NCI-H82 treated with DMSO at 0.1 percent for 48 hours (cell line): ENCODE measurements around the gene ST8SIA6.
A peak's percentile ranks its signal among the peaks of the same experiment; 100 is the strongest.
"Not testable (repeated sequence)": the region's sequence is repeated elsewhere in the genome, so short reads cannot be mapped to it uniquely, and the experiment has no call there.

Experiments
- DNase-seq: peaks from one replicate; lab custom pipeline; 2025; ENCODE audit not compliant: unreplicated experiment; lab: John Stamatoyannopoulos, UW

ST8SIA6 gene

DNA sequence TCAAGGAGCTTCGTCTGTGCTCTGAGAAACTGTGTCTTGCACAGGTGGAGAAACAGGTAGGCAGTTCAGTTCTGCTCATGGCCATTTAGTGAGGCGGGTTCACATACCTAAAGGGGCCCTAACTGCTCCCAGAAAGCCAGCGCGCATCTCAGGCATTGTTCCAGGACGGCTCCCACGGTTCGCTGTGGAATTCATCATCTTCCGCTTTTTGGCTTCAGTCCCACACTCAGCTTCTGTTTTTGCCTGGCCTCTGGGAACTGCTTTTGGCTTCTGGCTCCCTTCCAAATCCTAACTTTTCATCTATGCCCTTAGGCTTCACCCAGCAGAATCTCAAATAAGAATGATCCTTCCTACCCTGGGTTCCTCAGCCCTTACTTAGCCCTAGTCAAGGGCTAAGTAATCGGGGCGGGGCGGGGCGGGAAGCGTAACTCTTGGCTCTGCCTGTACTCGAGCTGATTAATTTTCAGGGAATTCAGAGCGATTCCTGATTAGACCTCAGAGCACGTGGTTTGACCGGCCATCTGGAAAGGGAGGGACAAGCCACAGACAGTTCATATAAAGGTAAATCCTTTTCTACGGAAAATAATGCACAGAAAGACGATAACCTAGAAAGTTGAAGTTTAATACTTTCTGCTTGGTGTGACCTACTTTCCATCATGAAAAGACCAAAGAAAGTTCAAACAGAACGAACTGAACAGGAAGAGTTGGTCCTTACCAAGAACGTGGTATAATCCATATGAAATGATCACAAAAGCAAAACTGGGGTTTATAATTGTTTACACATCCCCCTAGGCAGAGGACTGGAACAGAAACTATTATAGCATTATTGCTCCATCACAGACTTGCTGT, 105.7 kb downstream of the ST8SIA6 start:
- peak; percentile 6 for DNase-seq

DNA sequence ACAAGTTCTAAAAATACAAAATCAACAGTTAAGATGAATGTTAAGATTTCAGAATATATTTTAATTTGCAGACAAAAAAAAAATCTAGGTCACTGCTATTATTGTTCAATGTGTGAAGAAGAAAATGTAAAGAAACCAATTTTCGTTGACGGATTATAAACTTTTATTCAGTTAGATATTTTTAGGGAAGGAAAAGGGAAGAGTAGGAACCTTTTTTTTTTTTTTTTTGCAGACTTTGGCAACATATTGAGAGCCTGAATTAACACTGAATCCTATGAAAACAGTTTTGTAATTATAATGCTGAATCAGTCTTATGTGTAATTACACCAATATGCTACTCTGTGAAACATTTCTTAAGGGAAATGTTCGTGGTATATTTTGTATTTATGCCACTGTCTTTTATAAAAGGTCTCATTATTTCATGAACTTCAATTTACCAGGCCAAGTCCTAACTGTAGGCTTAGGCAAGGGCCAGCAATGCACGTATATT, 106.3 kb downstream of the ST8SIA6 start:
- no peak for DNase-seq

DNA sequence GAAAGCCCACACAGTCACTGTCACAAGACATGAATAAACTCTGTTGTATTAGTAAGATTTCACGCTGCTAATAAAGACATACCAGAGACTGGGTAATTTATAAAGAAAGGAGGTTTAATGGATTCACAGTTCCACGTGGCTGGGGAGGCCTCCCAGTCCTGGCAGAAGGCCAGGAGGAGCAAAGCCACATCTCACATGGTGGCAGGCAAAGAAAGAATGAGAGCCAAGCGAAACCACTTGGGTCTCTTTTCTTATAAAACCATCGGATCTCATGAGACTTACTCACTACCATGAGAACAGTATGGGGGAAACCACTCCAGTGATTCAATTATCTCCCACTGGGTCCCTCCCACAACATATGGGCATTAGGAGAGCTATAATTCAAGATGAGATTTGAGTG, 110.2 kb downstream of the ST8SIA6 start:
- DNase-seq: no peak

DNA sequence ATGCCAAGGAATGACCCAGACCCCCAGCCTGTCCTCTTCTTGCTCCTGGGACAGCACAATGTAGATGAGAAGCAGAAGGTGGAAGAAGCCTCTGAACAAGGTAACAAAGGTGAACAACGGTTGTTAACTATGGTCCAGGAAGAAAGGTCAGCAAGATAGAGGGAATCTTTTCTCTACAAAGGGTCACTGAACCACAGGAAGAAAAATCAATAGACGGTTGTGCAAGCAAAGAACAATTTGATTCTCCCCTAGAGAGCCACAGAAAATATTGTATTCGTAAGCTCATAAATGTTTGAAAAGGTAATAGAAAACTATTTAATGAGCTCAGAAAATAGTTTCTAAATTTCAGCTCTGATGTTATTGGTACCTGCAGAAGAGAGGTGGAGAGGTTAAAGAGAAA, 111.3 kb downstream of the ST8SIA6 start:
- no peak for DNase-seq

DNA sequence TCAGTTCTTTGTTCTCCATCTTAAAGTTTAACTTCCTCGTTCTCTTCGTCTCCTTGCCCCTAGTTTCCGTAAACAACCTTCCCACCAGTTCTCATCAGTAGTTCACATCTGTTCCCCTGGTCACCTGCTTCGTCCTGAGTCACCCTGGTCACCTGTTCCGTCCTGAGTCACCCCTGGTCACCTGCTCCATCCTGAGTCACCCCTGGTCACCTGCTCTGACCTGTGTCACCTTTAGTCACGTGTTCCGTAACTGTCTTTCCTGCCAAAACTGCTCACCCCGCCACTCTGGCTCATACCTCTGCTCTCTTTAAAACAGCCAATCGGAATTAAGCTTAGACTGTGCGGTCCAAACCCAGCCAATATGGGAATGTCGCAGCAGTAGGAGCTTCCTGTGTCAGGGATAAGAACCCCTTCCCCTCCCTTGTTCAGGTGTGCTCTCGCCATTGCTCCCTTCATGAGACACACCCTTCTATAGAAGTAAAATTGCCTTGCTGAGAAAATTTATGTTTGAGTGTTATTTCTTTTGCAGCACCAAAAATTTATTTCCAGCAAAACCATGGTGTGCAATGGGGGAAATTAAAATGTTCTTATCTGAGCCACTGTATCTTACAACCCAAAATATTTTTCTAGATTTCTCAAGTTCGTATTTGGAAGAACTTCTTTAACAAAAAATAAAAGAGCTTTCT, 114.1 kb downstream of the ST8SIA6 start:
- no peak for DNase-seq

DNA sequence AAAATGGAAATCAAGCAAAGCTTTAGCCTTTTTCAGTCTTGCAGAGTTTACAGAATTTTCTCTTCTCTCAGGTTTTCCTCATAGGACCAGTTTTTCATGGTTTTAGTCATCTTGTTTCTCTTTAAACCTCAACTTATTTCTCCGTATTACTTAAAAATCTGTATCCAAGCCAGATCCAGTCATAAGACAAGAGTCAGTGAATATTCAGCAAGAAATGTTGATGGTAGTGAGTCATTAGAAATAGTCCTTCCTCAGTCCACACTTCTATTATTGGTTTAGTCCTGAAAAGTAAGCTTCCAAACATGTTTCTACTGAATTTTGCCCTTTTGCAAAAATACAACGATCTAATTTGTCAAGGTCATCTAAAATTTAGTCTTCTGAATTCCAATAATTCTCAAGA, 119.3 kb downstream of the ST8SIA6 start:
- DNase-seq: no peak

DNA sequence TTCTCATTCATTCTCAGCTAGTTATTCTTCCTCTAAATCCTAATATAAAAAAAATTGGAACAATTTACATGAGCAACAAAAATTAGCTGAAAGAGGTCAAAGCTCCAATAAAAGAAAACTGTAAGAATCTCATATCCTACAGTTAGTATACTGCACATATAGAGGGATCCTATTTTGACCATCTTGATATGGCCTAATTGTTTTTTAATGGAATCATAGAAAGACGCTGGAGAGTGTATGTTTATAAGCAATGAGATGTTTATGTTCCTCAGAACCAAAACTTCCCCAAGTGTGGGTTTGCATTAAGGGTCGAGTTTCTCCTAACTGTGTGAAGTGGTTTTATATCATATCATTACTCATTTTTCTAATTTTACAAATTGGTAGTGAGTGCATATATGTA, 123.9 kb downstream of the ST8SIA6 start:
- no peak for DNase-seq

DNA sequence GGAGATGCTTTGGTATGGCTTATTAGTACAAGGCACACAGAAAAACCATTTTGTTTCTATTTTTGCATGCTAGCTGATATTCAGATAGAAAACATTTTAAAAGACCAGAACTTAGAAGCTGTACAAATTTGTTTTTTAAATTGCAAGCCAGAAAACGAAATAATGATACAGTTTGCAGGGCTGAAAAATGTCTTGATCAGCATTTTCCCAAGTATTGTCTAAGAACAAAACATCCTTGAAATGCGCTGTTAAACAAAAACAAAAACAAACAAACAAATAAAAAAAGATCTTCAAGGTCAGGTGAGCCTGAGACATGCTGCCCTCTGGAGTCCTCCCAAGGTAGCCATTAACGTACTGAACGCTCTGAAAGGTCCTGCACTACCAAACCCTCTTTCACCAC, 128.0 kb downstream of the ST8SIA6 start:
- no peak for DNase-seq

DNA sequence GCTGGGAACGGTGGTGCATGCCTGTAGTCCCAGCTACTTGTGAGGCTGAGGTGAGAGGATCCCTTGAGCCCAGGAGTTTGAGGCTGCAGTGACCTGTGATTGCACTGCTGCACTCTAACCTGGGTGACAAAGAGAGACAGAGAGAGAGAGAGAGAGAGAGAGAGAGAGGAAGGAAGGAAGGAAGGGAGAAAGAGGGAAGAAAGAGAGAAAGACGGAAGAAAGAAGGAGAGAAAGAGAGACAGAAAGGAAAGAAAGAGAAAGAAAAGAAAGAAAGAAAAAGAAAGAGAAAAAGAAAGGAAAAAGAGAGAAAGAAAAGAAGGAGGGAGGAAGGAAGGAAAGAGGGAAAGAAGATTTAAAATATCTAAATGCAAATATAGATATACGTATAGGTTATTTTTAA, 132.4 kb downstream of the ST8SIA6 start:
- DNase-seq: not testable (repeated sequence)

DNA sequence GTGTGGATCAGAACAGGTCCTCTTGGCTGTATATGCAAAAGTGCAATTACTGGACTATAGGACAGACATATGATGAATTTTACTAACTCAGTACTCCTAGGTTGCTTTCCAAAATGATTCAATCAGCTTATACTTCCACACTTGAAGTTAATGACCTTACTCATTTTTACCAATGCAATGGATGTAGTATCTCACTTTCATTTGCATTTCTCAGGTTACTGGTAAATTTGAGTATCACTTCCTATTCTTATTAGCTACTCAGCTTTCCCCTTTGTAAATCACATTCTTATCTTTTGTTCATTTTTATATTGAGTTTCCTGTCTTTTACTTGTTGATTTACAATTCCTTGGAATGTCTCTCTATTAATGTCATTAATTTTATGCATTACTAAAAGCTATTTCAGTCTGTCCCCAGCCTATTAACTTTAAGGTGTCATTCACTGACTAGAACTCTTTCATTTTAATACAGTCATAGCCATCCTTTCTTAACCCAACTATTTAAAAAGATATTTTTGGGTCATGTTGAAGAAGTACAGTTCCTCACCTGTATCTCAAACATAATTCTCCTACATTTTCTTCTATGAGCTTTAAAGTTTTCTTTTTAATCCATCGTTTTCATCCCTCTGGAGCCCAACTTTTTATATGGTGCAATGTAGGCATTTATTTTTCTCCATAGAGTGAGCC, 137.8 kb downstream of the ST8SIA6 start:
- no peak for DNase-seq

DNA sequence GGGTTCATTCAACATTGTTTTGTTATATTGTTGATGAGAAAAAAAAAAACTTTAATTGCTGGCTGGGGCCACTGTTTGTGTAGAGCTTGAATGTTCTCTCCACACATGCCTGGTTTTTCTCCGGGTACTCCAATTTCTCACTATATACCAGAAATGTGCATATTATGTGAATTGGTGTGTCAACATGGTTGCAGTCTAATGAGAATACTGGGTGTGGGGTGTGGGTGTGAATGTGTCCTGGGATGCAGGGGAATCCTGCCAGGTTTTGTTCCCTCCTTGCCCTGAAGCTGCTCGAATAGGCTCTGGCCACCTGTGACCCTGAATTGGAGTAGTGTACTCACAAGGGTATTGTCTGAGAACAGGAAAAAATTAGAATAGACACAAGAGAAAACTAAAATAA, 145.0 kb downstream of the ST8SIA6 start:
- DNase-seq: no peak

DNA sequence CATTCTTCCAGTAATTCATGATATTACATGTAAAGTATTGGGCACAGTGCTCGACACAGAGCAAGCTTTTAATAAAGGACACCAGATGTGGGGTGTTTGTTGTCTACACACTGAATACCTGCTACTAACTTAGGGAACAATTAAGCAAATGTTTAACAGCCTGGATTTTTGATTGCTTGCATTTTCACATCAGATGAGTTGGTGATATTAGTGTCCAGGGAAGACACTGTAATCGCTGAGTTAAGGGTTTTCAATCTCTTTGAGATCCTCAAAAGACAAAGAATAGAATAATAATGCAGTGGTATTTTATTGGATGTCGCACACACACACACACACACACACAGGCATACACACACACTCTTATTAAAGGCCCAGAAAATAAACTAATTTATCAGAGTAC, 147.3 kb downstream of the ST8SIA6 start:
- no peak for DNase-seq

DNA sequence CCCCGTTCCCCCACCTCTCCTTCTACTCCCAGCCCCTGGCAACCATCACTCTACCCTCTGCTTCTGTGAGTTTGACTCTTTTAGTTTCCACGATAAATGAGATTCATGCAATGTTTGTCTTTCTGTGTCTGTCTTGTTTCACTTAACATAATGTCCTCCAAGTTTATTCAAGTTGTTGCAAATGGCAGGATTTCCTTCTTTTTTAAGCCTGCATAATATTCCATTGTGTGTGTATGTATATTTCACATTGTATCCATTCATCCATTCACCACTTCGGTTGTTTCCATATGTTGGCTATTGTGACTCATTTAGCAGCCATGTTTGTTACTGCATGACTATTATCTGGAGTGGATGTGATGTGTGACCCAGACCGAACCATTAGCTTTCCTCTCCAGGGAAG, 162.0 kb downstream of the ST8SIA6 start:
- DNase-seq: no peak

DNA sequence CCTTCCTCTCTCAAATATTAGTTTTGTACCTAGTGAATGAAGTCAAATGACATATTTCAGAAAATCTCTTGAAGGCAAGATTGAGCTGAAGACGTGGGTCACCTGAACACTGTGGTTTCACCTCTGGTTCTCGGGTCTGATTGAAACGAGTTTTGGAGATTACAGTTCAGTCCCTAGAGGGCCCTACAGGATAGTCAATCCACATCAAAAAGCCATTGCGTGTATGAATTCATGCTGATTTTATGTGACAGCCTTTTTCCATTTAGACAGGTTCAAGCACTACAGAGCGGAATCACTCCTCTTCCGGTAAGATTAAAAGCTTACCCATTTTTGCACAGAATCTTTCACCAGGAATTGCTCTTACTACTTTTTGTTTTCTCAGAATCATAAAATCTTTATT, 164.2 kb downstream of the ST8SIA6 start:
- no peak for DNase-seq

DNA sequence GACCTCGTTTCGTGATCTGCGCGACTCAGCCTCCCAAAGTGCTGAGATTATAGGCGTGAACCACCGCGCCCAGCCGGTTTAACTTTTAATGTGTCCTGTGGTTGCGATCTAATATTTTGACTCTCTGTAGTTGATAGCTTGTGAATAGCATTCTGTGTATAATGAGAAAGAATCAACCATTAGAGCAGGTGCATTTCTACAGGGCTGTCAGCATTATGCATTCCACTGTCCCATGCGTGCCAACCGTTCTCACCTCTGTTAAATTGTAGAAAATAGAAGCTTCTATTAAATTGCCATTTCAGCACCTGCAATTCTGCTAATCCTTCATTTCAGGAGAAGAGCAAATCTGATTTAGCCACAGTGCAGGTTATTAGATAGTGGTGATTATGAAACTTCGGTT, 164.6 kb downstream of the ST8SIA6 start:
- no peak for DNase-seq

DNA sequence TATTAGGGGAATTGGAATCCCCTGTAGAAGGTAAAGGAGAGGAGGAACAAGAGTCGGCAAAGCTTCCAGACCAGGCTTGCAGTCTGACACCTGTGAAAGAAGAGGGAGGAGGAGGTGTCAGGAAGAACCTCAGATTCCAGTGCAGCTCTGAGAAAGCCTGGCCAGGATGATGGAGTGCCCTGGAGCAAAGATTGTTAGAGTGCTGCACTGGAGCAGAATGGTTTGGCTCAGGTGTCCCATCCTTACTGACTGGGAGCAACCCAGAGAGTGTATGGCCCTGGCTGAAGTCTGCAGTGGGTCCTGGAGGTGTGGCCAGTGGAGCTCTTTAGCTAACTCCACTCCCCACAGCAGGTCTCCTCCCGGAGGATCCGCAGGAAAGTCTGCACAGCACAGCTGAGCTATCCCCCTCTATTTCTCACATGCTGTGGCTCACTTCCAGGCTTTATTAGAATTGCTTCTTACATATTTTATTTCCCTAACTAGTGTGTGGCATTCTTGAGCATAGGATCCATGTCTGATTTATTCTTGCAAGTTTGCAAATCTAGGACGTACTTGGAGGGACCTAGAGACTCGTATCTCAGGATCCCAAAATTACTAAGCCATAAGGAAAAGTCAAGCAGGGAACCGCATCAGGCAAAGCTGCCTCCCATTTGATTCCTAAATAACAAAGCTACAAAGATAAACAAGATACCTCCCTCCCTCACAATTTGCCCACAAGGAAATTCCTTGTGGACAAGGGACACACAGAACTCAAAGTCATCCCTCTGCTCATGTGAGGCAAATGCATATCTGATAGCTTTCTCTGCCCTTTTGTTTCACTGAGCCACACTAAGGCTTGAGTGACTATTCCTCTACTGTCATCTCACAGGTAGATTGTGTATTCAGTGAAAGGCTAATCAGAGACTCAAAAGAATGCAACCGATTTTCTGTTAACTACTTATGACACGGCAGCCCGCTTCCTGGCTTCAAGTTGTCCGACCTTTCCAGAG, 167.5 kb downstream of the ST8SIA6 start:
- DNase-seq: no peak

DNA sequence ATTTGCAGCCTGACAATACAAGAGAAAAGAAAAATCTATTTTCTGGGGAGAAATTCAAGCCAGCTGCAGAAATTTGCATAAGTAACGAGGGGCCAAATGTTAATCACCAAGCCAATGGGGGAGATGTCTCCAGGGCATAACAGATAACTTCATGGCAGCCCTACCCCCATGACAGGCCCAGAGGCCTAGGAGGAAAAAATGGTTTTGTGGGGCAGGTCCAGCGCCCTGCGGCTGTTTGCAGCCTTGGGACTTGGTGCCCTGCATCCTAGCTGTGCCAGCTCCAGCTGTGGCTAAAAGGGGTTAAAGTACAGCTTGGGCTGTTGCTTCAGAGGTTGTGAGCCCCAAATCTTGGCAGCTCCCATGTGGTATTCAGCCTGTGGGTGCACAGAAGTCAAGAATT, 172.1 kb downstream of the ST8SIA6 start:
- no peak for DNase-seq

DNA sequence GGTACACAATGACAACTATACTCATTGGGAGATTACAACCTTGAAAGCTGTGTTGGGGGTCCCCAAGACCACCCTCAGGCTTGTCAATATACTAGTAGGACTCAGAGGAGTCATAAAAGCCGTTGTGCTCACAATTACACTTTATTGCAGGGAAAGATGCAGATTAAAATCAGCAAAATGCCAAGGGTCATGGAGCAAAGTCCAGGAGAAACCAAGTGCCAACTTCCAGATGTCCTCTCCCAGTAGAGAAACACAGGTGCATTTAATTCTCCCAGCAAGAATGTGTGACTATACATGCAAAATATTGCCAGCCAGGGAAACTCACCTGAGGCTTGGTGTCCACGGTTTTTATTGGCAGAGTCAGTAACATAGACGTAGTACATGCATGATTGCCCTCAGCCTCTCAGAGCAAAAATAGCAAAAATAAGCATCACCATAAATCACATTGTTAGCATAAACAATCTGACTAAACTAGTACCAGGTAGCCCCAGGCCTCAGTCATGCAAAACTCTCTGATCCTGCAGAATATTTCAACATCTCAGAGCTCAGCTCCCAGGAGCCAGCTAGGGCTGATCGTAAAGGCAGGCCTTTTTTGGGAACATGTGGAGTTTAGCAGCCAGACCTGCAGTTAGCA, 175.7 kb downstream of the ST8SIA6 start:
- DNase-seq: no peak

DNA sequence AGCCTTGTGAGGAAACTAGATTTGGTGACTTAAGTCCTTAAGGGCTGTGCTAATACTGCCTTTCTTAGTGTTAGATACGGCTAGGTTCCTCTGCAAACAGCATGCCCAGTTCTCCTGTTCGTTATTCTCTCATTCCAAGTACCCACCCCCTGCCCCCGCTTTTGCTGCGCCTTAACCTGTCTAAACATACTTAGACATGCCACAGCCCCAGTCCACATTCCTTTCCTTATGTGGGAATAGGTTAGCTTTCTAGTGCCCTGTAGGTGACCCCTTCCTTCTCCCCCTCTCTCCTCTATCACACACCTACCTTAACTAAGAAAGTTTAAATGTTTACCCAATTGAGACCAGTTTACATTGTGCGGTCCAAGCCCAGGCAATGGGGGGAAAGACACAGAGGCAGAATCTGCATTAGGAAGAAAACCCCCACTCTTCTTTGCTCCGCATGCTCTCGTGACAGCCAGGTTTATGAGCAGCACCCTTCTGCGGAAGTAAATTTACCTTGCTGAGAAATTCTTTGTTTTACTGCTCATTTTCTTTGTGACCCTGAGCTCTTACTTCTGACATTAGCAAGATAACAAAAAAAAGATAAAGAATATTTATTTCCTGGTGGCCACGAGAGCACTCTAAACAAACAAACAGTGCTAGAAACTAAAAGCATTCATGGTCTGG, 177.5 kb downstream of the ST8SIA6 start:
- DNase-seq: no peak

DNA sequence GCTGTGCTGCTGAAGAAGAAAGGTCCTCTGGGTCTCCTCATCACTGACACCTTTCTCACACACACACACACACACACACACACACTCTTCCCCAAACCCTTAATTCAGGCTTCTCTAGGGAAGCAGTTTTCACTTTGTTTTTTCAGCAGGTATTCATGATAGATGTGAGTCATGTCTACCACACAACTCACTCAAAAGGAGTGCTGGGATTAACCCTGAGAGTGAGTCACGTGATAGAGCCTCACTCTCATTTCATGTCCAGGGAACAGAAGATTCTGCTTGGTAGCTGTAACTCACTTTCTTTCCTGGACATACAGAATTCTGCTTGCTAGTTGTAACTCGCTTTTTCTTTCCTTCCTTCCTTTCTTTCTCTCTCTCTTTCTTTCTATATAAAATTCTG, 181.0 kb downstream of the ST8SIA6 start:
- DNase-seq: no peak
